Astrocyte of the cerebellum (primary cell): ENCODE results near the gene ATP8A1.
"Not testable (repeated sequence)": the region's sequence is repeated elsewhere in the genome, so short reads cannot be mapped to it uniquely, and the experiment has no call there.

Experiments used
- DNase-seq: peaks from one replicate; pipeline ENCODE4 v3.0.0-alpha.2; 2011; ENCODE audit warnings: low read depth
- H3K4me3 ChIP-seq: 2 replicates; pipeline ENCODE4 v1.5.1; 2011; ENCODE audit warnings: mild to moderate bottlenecking, low read depth, low read length, moderate library complexity
- CTCF ChIP-seq: IDR thresholded peaks from 2 replicates; pipeline ENCODE4 v1.5.1; 2012; ENCODE audit warnings: low read length, low read depth, moderate library complexity, mild to moderate bottlenecking; ENCODE audit errors: missing control alignments
- in situ Hi-C: cut with HindIII; loops from 2 replicates; pipeline ENCODE4 v1.10.0; 2017; ENCODE audit warnings: low sequenced_read_pairs

ATP8A1 gene

GRCh38 chr4:42478509-42478908 lies 178.4 kb downstream of the ATP8A1 start:
- in situ Hi-C loops: no loop called here
- no peak for TF ChIP-seq CTCF
- DNase-seq: no peak
- H3K4me3 ChIP-seq: no peak overlapping the region

GRCh38 chr4:42474406-42474805 lies 182.5 kb downstream of the ATP8A1 start:
- in situ Hi-C loops: no loop called here
- H3K4me3 ChIP-seq: no peak overlapping the region
- DNase-seq: no peak
- no peak for TF ChIP-seq CTCF

- in situ Hi-C loops: no loop called here
- H3K4me3 ChIP-seq: no peak overlapping the region
- no peak for DNase-seq
- TF ChIP-seq CTCF: no peak
Measured at GRCh38 chr4:42473071-42473684, 183.7 kb downstream of the ATP8A1 start.

- no peak for DNase-seq
- in situ Hi-C loops: no loop called here
- no peak for TF ChIP-seq CTCF
- no peak overlapping the region for H3K4me3 ChIP-seq
Measured at GRCh38 chr4:42471896-42472295, 185.0 kb downstream of the ATP8A1 start.

- in situ Hi-C loops: no loop called here
- no peak for TF ChIP-seq CTCF
Measured at GRCh38 chr4:42470023-42470422, 186.9 kb downstream of the ATP8A1 start.

GRCh38 chr4:42467777-42468176 lies 189.1 kb downstream of the ATP8A1 start:
- H3K4me3 ChIP-seq, in situ Hi-C loops, DNase-seq: not testable (repeated sequence)

More at GRCh38 chr4:42470023-42470422, 186.9 kb downstream of the ATP8A1 start:
- H3K4me3 ChIP-seq: no peak overlapping the region
- DNase-seq: no peak

GRCh38 chr4:42466273-42466844 lies 190.5 kb downstream of the ATP8A1 start:
- no peak overlapping the region for H3K4me3 ChIP-seq
- in situ Hi-C loops: no loop called here
- no peak for DNase-seq
- TF ChIP-seq CTCF: no peak
